IMR-90 (cell line): ENCODE measurements around the gene FLACC1. TPM values are rescaled to one million over a fixed set of nuclear protein-coding genes. Genes with fewer than 3 reads are reported as not detected.

Experiments
- ATAC-seq: fragments of 200-7000 bp; cut with Tn5 transposase; 2 replicates; pipeline ENCODE4 v1.9.1; 2020; ENCODE audit warnings: low read depth, mild to moderate bottlenecking, moderate library complexity
- BruUV-seq: library from RNA; stranded (reverse); fragments of 400-500 nt; replicated peaks from 2 replicates; lab custom pipeline; 2021; lab: Mats Ljungman, UMichigan
- CTCF ChIA-PET: fragments of 300-600 bp; formaldehyde crosslinking; extraction: SDS; loops from one replicate; lab custom pipeline; 2021; ENCODE audit warnings: antibody characterized with exemption; lab: Yijun Ruan, JAX
- POLR2A ChIA-PET: fragments of 300-600 bp; sonication (Branson Sonifier 250); formaldehyde crosslinking; loops from one replicate; lab custom pipeline; 2022; ENCODE audit warnings: antibody characterized with exemption; ENCODE audit not compliant: unreplicated experiment; lab: Charles Lee
- DNase-seq: peaks from one replicate; pipeline ENCODE4 v3.0.0; 2013
- H2AFZ ChIP-seq: replicated peaks from 2 replicates; pipeline ENCODE3; 2013; ENCODE audit warnings: low read length, mild to moderate bottlenecking; ENCODE audit not compliant: poor library complexity
- H2AK5ac ChIP-seq: 2 replicates; pipeline ENCODE4 v1.6.1; 2013; ENCODE audit warnings: low read depth, low read length, inconsistent platforms
- H2AK9ac ChIP-seq: replicated peaks from 2 replicates; pipeline ENCODE3; 2013; ENCODE audit warnings: mild to moderate bottlenecking, low read depth, low read length, moderate library complexity; ENCODE audit not compliant: poor library complexity
- H2BK120ac ChIP-seq: 2 replicates; pipeline ENCODE4 v1.6.1; 2013; ENCODE audit warnings: low read depth, low read length, inconsistent platforms
- H2BK15ac ChIP-seq: 3 replicates; pipeline ENCODE4 v1.6.1; 2013; ENCODE audit warnings: low read depth, low read length, inconsistent platforms
- H2BK20ac ChIP-seq: 2 replicates; pipeline ENCODE4 v1.6.1; 2013; ENCODE audit warnings: low read depth, mild to moderate bottlenecking, inconsistent platforms, low read length, moderate library complexity
- H2BK5ac ChIP-seq: 2 replicates; pipeline ENCODE4 v1.6.1; 2013; ENCODE audit warnings: mild to moderate bottlenecking, low read depth, low read length, inconsistent platforms; ENCODE audit not compliant: poor library complexity, severe bottlenecking
- H3K14ac ChIP-seq: replicated peaks from 2 replicates; pipeline ENCODE4 v1.6.1; 2013; ENCODE audit warnings: low read depth, low read length, inconsistent platforms
- H3K18ac ChIP-seq: 2 replicates; pipeline ENCODE4 v1.6.1; 2013; ENCODE audit warnings: low read depth, low read length, control low read depth
- H3K23ac ChIP-seq: 2 replicates; pipeline ENCODE4 v1.6.1; 2013; ENCODE audit warnings: low read depth, low read length, inconsistent platforms
- H3K27ac ChIP-seq: 2 replicates; pipeline ENCODE4 v1.5.1; 2013; ENCODE audit warnings: mild to moderate bottlenecking, control low read depth, low read length; ENCODE audit not compliant: insufficient read depth
- H3K27me3 ChIP-seq: 2 replicates; pipeline ENCODE4 v1.6.1; 2013; ENCODE audit warnings: low read length; ENCODE audit not compliant: control insufficient read depth, insufficient read depth
- H3K36me3 ChIP-seq: 2 replicates; pipeline ENCODE4 v1.6.1; 2013; ENCODE audit warnings: low read length, mixed read lengths; ENCODE audit not compliant: control insufficient read depth, insufficient read depth
- H3K4ac ChIP-seq: 2 replicates; pipeline ENCODE4 v1.6.1; 2013; ENCODE audit warnings: low read depth, low read length, inconsistent platforms
- H3K4me1 ChIP-seq: 2 replicates; pipeline ENCODE4 v1.6.1; 2013; ENCODE audit warnings: low read length, mixed read lengths; ENCODE audit not compliant: control insufficient read depth, insufficient read depth
- H3K4me2 ChIP-seq: 2 replicates; pipeline ENCODE4 v1.6.1; 2013; ENCODE audit warnings: low read depth, mild to moderate bottlenecking, control low read depth, low read length, moderate library complexity
- H3K4me3 ChIP-seq: 2 replicates; pipeline ENCODE4 v1.5.1; 2013; ENCODE audit warnings: low read depth, mild to moderate bottlenecking, control low read depth, low read length, moderate library complexity; ENCODE audit not compliant: insufficient read depth
- H3K56ac ChIP-seq: 2 replicates; pipeline ENCODE4 v1.6.1; 2013; ENCODE audit warnings: low read length, inconsistent platforms; ENCODE audit not compliant: insufficient read depth; ENCODE audit errors: extremely low read depth
- H3K79me1 ChIP-seq, 2 experiments: 2 replicates each; pipeline ENCODE4 v1.6.1; 2013; ENCODE audit warnings: low read length in 2 of 2, inconsistent platforms in 1 of 2, low read depth in 1 of 2
- H3K9ac ChIP-seq: 2 replicates; pipeline ENCODE4 v1.6.1; 2013; ENCODE audit warnings: low read depth, low read length, control low read depth
- H3K9me1 ChIP-seq: 2 replicates; pipeline ENCODE4 v1.6.1; 2013; ENCODE audit warnings: low read length, inconsistent platforms; ENCODE audit not compliant: insufficient read depth
- H3K9me3 ChIP-seq: 2 replicates; pipeline ENCODE4 v1.6.1; 2013; ENCODE audit warnings: low read length; ENCODE audit not compliant: control insufficient read depth, insufficient read depth
- H4K20me1 ChIP-seq: 2 replicates; pipeline ENCODE4 v1.6.1; 2013; ENCODE audit warnings: low read length, inconsistent platforms; ENCODE audit not compliant: insufficient read depth
- H4K5ac ChIP-seq: 2 replicates; pipeline ENCODE4 v1.6.1; 2013; ENCODE audit warnings: mild to moderate bottlenecking, low read depth, low read length, control low read depth
- H4K8ac ChIP-seq, 2 experiments: 2 replicates each; pipeline ENCODE4 v1.6.1; 2013; ENCODE audit warnings: low read depth in 2 of 2, low read length in 2 of 2, control low read depth in 1 of 2, inconsistent platforms in 1 of 2
- H4K91ac ChIP-seq: 2 replicates; pipeline ENCODE4 v1.6.1; 2013; ENCODE audit warnings: low read depth, low read length, inconsistent platforms; ENCODE audit not compliant: insufficient read depth
- BHLHE40 ChIP-seq: fragments of 150-350 bp; IDR thresholded peaks from 2 replicates; pipeline ENCODE4 v1.6.1; 2016; ENCODE audit warnings: mild to moderate bottlenecking, low read depth, low read length
- CEBPB ChIP-seq: IDR thresholded peaks from 2 replicates; pipeline ENCODE4 v1.6.1; 2012; ENCODE audit warnings: low read depth, low read length, improper control_type of control experiment
- CHD1 ChIP-seq: IDR thresholded peaks from 2 replicates; pipeline ENCODE4 v1.6.1; 2012; ENCODE audit warnings: low read depth, low read length, improper control_type of control experiment
- CTCF ChIP-seq: conservative IDR thresholded peaks from 2 replicates; pipeline ENCODE4 v1.5.1; 2012; ENCODE audit warnings: mild to moderate bottlenecking, low read depth, low read length, improper control_type of control experiment
- ELK1 ChIP-seq: fragments of 150-350 bp; IDR thresholded peaks from 2 replicates; pipeline ENCODE4 v1.6.1; 2016; ENCODE audit warnings: low read depth, mild to moderate bottlenecking, low read length, moderate library complexity, borderline replicate concordance
- FOS ChIP-seq: fragments of 150-350 bp; IDR thresholded peaks from 2 replicates; pipeline ENCODE4 v1.6.1; 2016; ENCODE audit warnings: low read depth, low read length
- MAFK ChIP-seq: IDR thresholded peaks from 2 replicates; pipeline ENCODE4 v1.6.1; 2012; ENCODE audit warnings: low read depth, low read length, improper control_type of control experiment
- MAZ ChIP-seq: IDR thresholded peaks from 2 replicates; pipeline ENCODE4 v1.6.1; 2012; ENCODE audit warnings: low read depth, mild to moderate bottlenecking, low read length, improper control_type of control experiment, moderate library complexity, borderline replicate concordance
- MXI1 ChIP-seq: IDR thresholded peaks from 2 replicates; pipeline ENCODE4 v1.6.1; 2012; ENCODE audit warnings: low read depth, mild to moderate bottlenecking, low read length, moderate library complexity, borderline replicate concordance
- NFE2L2 ChIP-seq: fragments of 150-350 bp; IDR thresholded peaks from 2 replicates; pipeline ENCODE4 v1.6.1; 2016; ENCODE audit warnings: low read depth, mild to moderate bottlenecking, low read length
- POLR2A ChIP-seq: IDR thresholded peaks from 2 replicates; pipeline ENCODE4 v1.6.1; 2012; ENCODE audit warnings: mild to moderate bottlenecking, low read depth, low read length
- RAD21 ChIP-seq: IDR thresholded peaks from 2 replicates; pipeline ENCODE4 v1.6.1; 2012; ENCODE audit warnings: low read length, improper control_type of control experiment
- RCOR1 ChIP-seq: IDR thresholded peaks from 2 replicates; pipeline ENCODE4 v1.6.1; 2012; ENCODE audit warnings: mild to moderate bottlenecking, low read length, improper control_type of control experiment; ENCODE audit not compliant: insufficient replicate concordance
- RFX5 ChIP-seq: IDR thresholded peaks from 2 replicates; pipeline ENCODE4 v1.8.0; 2012; ENCODE audit warnings: low read depth, mild to moderate bottlenecking, low read length, moderate library complexity
- SMC3 ChIP-seq: fragments of 150-350 bp; IDR thresholded peaks from 2 replicates; pipeline ENCODE4 v1.6.1; 2016; ENCODE audit warnings: low read depth, mild to moderate bottlenecking, antibody characterized with exemption, low read length, moderate library complexity
- USF2 ChIP-seq: fragments of 150-350 bp; IDR thresholded peaks from 2 replicates; pipeline ENCODE4 v1.6.1; 2017; ENCODE audit warnings: mild to moderate bottlenecking, antibody characterized with exemption, low read length, low read depth
- WGBS, 2 experiments: methylation state at CpG; one replicate each; pipeline versions ENCODE4 v1.1.5 to v1.1.7; 2013; ENCODE audit warnings: missing lambda C conversion rate in 2 of 2; ENCODE audit not compliant: insufficient read length in 1 of 2; ENCODE audit errors: extremely low coverage in 2 of 2; 5-methylcytosine and 5-hydroxymethylcytosine counted together
- dilution Hi-C: fragments of 300-500 bp; cut with HindIII; formaldehyde crosslinking; loops from one replicate; pipeline ENCODE4 v1.14.3; 2018; ENCODE audit warnings: low sequenced_read_pairs; ENCODE audit not compliant: unreplicated experiment
- in situ Hi-C: fragments of 300-500 bp; cut with MboI; formaldehyde crosslinking; loops from 3 replicates; pipeline ENCODE4 v1.14.3; 2019; ENCODE audit warnings: low sequenced_read_pairs, inconsistent platforms, mixed read lengths
- intact Hi-C: fragments of 100-400 bp; cut with micrococcal nuclease; formaldehyde crosslinking; loops from 2 replicates; pipeline ENCODE4 v1.10.0; 2022
- polyA plus RNA-seq, 3 experiments: library from polyadenylated mRNA; depleted of rRNA; stranded (reverse); fragments of >200 nt; gene quantifications; 2 replicates each; pipeline ENCODE4 v1.2.3, GENCODE V29; 2012; ENCODE audit warnings: low replicate concordance in 1 of 3
- total RNA-seq: library from RNA; depleted of rRNA; stranded (reverse); fragments of >200 nt; gene quantifications from 2 replicates; pipeline ENCODE4 v1.2.3, GENCODE V29; 2012

FLACC1 gene
- total and polyA plus RNA-seq, 2 of the 4 experiments (the other 2 are of a cell fraction): 0.32 to 0.54 TPM

- no peak overlapping the region for H3K14ac ChIP-seq
- no peak overlapping the region for H2BK20ac ChIP-seq
- no peak overlapping the region for H2AK5ac ChIP-seq
- no peak overlapping the region for H3K4me2 ChIP-seq
- H4K8ac ChIP-seq: no peak overlapping the region
- H2BK120ac ChIP-seq: no peak overlapping the region
- no peak overlapping the region for H3K23ac ChIP-seq
- H3K9ac ChIP-seq: no peak overlapping the region
- no peak overlapping the region for H3K4ac ChIP-seq
- POLR2A ChIA-PET: no interaction called here
- no peaks in the 10 kb centered on the region for H3K27me3 ChIP-seq
- in situ Hi-C loops: no loop called here
- H4K20me1 ChIP-seq: no peaks in the 10 kb centered on the region
- no peak overlapping the region for H3K27ac ChIP-seq
- no peaks in the 10 kb centered on the region for H3K9me1 ChIP-seq
- peaks cover 27% of the 10 kb centered on the region for H3K36me3 ChIP-seq
- WGBS, 2 experiments: no CpG with 5 or more reads among the region's 2 CpGs
- H2AK9ac ChIP-seq: no peak overlapping the region
- peaks cover 9 to 12% of the 10 kb centered on the region in 2 experiments; a peak in 3 of 4 replicates for H3K79me1 ChIP-seq
- dilution Hi-C loops: no loop called here
- ATAC-seq (no peak), DNase-seq (no peak)
- no peak overlapping the region for H4K91ac ChIP-seq
- H2BK15ac ChIP-seq: no peak overlapping the region
- H3K18ac ChIP-seq: no peak overlapping the region
- no TSS peak for BruUV-seq
- no peak overlapping the region for H2AFZ ChIP-seq
- TF ChIP-seq ELK1 (no peak), RCOR1 (no peak), SMC3 (no peak), FOS (no peak), MXI1 (no peak), NFE2L2 (no peak), RAD21 (no peak), MAFK (no peak), CEBPB (no peak), RFX5 (no peak), USF2 (no peak), CHD1 (no peak), BHLHE40 (no peak), CTCF (no peak), POLR2A (no peak), MAZ (no peak)
- intact Hi-C loops: no loop called here
- H2BK5ac ChIP-seq: no peak overlapping the region
- no peak overlapping the region for H3K56ac ChIP-seq
- CTCF ChIA-PET: no interaction called here
- H3K4me3 ChIP-seq: no peak overlapping the region
- H3K4me1 ChIP-seq: no peaks in the 10 kb centered on the region
- H3K9me3 ChIP-seq: no peaks in the 10 kb centered on the region
- H4K5ac ChIP-seq: no peak overlapping the region
These were observed 87.4 kb downstream of the FLACC1 start for GRCh38 chr2:201269764-201270163.
